ENCODE results near the gene ZNF444.

DNA sequence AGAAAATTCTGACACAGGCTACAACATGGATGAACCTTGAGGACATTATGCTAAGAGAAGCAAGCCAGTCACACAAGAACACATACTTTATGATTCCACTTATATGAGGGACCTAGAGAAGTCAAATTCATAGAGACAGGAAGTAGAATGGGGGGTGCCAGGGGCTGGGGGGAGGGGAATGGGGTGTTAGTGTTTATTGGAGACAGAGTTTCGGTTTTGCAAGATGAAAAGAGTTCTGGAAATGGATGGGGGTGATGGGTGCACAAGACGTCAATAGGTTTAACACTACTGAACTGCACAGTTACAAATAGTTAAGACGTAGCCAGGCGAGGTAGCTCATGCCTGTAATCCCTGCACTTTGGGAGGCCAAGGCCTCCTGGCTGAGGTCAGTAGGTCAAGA is 16.5 kb upstream of the ZNF444 start:
- TF ChIP-seq, protein P1, sequence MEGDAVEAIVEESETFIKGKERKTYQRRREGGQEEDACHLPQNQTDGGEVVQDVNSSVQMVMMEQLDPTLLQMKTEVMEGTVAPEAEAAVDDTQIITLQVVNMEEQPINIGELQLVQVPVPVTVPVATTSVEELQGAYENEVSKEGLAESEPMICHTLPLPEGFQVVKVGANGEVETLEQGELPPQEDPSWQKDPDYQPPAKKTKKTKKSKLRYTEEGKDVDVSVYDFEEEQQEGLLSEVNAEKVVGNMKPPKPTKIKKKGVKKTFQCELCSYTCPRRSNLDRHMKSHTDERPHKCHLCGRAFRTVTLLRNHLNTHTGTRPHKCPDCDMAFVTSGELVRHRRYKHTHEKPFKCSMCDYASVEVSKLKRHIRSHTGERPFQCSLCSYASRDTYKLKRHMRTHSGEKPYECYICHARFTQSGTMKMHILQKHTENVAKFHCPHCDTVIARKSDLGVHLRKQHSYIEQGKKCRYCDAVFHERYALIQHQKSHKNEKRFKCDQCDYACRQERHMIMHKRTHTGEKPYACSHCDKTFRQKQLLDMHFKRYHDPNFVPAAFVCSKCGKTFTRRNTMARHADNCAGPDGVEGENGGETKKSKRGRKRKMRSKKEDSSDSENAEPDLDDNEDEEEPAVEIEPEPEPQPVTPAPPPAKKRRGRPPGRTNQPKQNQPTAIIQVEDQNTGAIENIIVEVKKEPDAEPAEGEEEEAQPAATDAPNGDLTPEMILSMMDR (IDR thresholded peaks at IDR 0.05): no peak
- no peak for TF ChIP-seq EP300 (IDR thresholded peaks at IDR 0.05)
